HepG2 (cell line): ENCODE measurements around the gene PCDHB8. TPM values are rescaled to one million over a fixed set of nuclear protein-coding genes. Genes with fewer than 3 reads are reported as not detected.
"Not testable (repeated sequence)": the region's sequence is repeated elsewhere in the genome, so short reads cannot be mapped to it uniquely, and the experiment has no call there.

Source experiments
- ATAC-seq: fragments of 200-7000 bp; cut with Tn5 transposase; 3 replicates; pipeline ENCODE4 v1.9.1; 2020; ENCODE audit warnings: mild to moderate bottlenecking, moderate library complexity
- BruUV-seq: library from RNA; stranded (reverse); fragments of 400-500 nt; replicated peaks from 2 replicates; lab custom pipeline; 2021; lab: Mats Ljungman, UMichigan
- CTCF ChIA-PET: fragments of 300-600 bp; formaldehyde crosslinking; extraction: SDS; loops from one replicate; lab custom pipeline; 2021; ENCODE audit warnings: low total read pairs, inconsistent platforms, low intra/inter-chr PET ratio; lab: Yijun Ruan, JAX
- POLR2A ChIA-PET: fragments of 350-600 bp; sonication (Branson Sonifier 250); formaldehyde crosslinking; loops from one replicate; lab custom pipeline; 2020; ENCODE audit warnings: antibody characterized with exemption, inconsistent platforms; lab: Yijun Ruan, JAX
- DNase-seq: peaks from one replicate; pipeline ENCODE4 v3.0.0-alpha.2; 2015; ENCODE audit warnings: low spot score
- FAIRE-seq: peaks from 3 replicates; lab custom pipeline; 2011; peaks lifted over from hg19 to GRCh38; lab: Jason Lieb, UNC
- H2AFZ ChIP-seq: one replicate; pipeline ENCODE4 v1.6.1; 2011; ENCODE audit warnings: low read length, inconsistent platforms
- H3K27ac ChIP-seq: fragments of 300-600 bp; 3 replicates; pipeline ENCODE4 v1.8.0; 2011; ENCODE audit warnings: mixed run types, mild to moderate bottlenecking, mixed read lengths, low read length, inconsistent platforms; ENCODE audit not compliant: insufficient read depth; ENCODE audit errors: extremely low read length
- H3K27me3 ChIP-seq, 2 experiments: fragments of 200-600 bp in 1 of 2; 2 replicates in 1 of 2; 3 replicates in 1 of 2; pipeline versions ENCODE4 v1.6.0 to v1.8.0; 2011; ENCODE audit warnings: low read length in 2 of 2, mild to moderate bottlenecking in 2 of 2, moderate library complexity in 2 of 2, inconsistent platforms in 1 of 2; ENCODE audit not compliant: insufficient read depth in 2 of 2, control insufficient read depth in 1 of 2
- H3K36me3 ChIP-seq, 2 experiments: fragments of 200-600 bp in 1 of 2; replicated peaks in 1 of 2; 2 replicates in 1 of 2; 3 replicates in 1 of 2; pipeline versions ENCODE4 v1.5.1 to v1.8.0; 2011; ENCODE audit warnings: low read length in 2 of 2, inconsistent platforms in 1 of 2; ENCODE audit not compliant: insufficient read depth in 2 of 2, control insufficient read depth in 1 of 2
- H3K4me1 ChIP-seq: 2 replicates; pipeline ENCODE4 v1.5.1; 2012; ENCODE audit warnings: low read length, inconsistent platforms; ENCODE audit not compliant: insufficient read depth
- H3K4me2 ChIP-seq: 2 replicates; pipeline ENCODE4 v1.6.0; 2011; ENCODE audit warnings: low read depth, low read length, inconsistent platforms
- H3K4me3 ChIP-seq, 3 experiments: fragments of 200-600 bp in 1 of 3; sonication (generic), shearing (Covaris generic) in 1 of 3; replicated peaks in 1 of 3; 2 replicates each; pipeline ENCODE4 v1.5.1; 2011 to 2016; ENCODE audit warnings: low read length in 3 of 3, inconsistent platforms in 2 of 3, low read depth in 2 of 3, mild to moderate bottlenecking in 2 of 3, control low read depth in 1 of 3, mixed read lengths in 1 of 3; ENCODE audit not compliant: insufficient read depth in 1 of 3
- H3K79me2 ChIP-seq: one replicate; pipeline ENCODE4 v1.6.1; 2011; ENCODE audit warnings: low read length, inconsistent platforms; ENCODE audit not compliant: insufficient read depth
- H3K9ac ChIP-seq: 2 replicates; pipeline ENCODE4 v1.6.0; 2011; ENCODE audit warnings: mild to moderate bottlenecking, low read depth, low read length, inconsistent platforms; ENCODE audit not compliant: insufficient read depth
- H3K9me3 ChIP-seq: 2 replicates; pipeline ENCODE4 v1.5.1; 2012; ENCODE audit warnings: mild to moderate bottlenecking, low read length
- H4K20me1 ChIP-seq: 2 replicates; pipeline ENCODE4 v1.6.0; 2011; ENCODE audit warnings: inconsistent platforms, mild to moderate bottlenecking, low read length, moderate library complexity; ENCODE audit not compliant: insufficient read depth
- CTCF ChIP-seq: sonication (generic); formaldehyde crosslinking; IDR thresholded peaks from 2 replicates; pipeline ENCODE4 v1.5.0; 2020; ENCODE audit warnings: mild to moderate bottlenecking, missing genetic modification reagents, moderate library complexity
- HMGXB4 ChIP-seq, 2 experiments: sonication (generic) in 1 of 2; formaldehyde crosslinking in 1 of 2; IDR thresholded peaks; 2 replicates each; pipeline versions ENCODE4 v1.4.0 to v1.6.1; 2018 to 2020; ENCODE audit warnings: missing genetic modification reagents in 2 of 2, borderline replicate concordance in 1 of 2, low read depth in 1 of 2, mild to moderate bottlenecking in 1 of 2, missing biosample characterization in 1 of 2
- RAD21 ChIP-seq: fragments of 450-650 bp; formaldehyde crosslinking; IDR thresholded peaks from 2 replicates; pipeline ENCODE4 v1.5.0; 2020; ENCODE audit warnings: mild to moderate bottlenecking
- SMC3 ChIP-seq: IDR thresholded peaks from 2 replicates; pipeline ENCODE4 v1.6.1; 2011; ENCODE audit warnings: low read length, improper control_type of control experiment
- STAG1 ChIP-seq: sonication (generic); formaldehyde crosslinking; IDR thresholded peaks from 2 replicates; pipeline ENCODE4 v1.4.0; 2020; ENCODE audit warnings: missing genetic modification reagents
- ZNF263 ChIP-seq: sonication (generic); formaldehyde crosslinking; IDR thresholded peaks from 2 replicates; pipeline ENCODE4 v1.4.0; 2020; ENCODE audit warnings: missing genetic modification reagents
- ZNF574 ChIP-seq: sonication (generic); formaldehyde crosslinking; IDR thresholded peaks from 2 replicates; pipeline ENCODE4 v1.4.0; 2020; ENCODE audit warnings: missing genetic modification reagents
- WGBS: methylation state at CpG from one replicate; pipeline ENCODE4 v1.1.6; 2017; ENCODE audit warnings: low lambda C conversion rate; 5-methylcytosine and 5-hydroxymethylcytosine counted together
- in situ Hi-C: cut with HindIII; loops from 2 replicates; pipeline ENCODE4 v1.10.0; 2017; ENCODE audit warnings: low pct_unique_long_range_greater_than_20kb; ENCODE audit not compliant: extremely low pct_ligation_motif_present
- intact Hi-C: fragments of 100-400 bp; cut with micrococcal nuclease; formaldehyde crosslinking; loops from one replicate; pipeline ENCODE4 v1.10.0; 2022; ENCODE audit not compliant: unreplicated experiment
- polyA plus RNA-seq, 8 experiments: library from polyadenylated mRNA; depleted of rRNA in 3 of 8; stranded (reverse) in 7 of 8; unstranded in 1 of 8; fragments of >200 nt; fragmentation: Illumina TruSeq in 4 of 8; extraction: Trizol in 4 of 8; gene quantifications; 2 replicates each; pipeline versions ENCODE4 v1.2.1 to v1.2.3, GENCODE V29; 2011 to 2016; ENCODE audit warnings: low read depth in 4 of 8, missing spikeins in 1 of 8, mixed read lengths in 1 of 8; ENCODE audit not compliant: insufficient read depth in 1 of 8
- total RNA-seq, 5 experiments: library from RNA; depleted of rRNA; stranded (reverse); fragments of >200 nt; fragmentation: Illumina TruSeq; extraction: Trizol; gene quantifications; 2 replicates each; pipeline ENCODE4 v1.2.3, GENCODE V29; 2016; ENCODE audit warnings: low read depth in 1 of 5

Gene PCDHB8
- total and polyA plus RNA-seq, 2 of the 13 experiments (the other 11 are each of a cell fraction or from before 2014, with no cell fraction given): 0.26 to 0.82 TPM

- H3K36me3 ChIP-seq, H2AFZ ChIP-seq, H3K4me1 ChIP-seq, H3K27me3 ChIP-seq, H3K9ac ChIP-seq, H3K79me2 ChIP-seq, H4K20me1 ChIP-seq, CTCF ChIA-PET, H3K27ac ChIP-seq, POLR2A ChIA-PET, intact Hi-C loops, H3K9me3 ChIP-seq, in situ Hi-C loops, H3K4me3 ChIP-seq: not testable (repeated sequence)
- ATAC-seq (peak; percentile 96), FAIRE-seq (peak; percentile 76), DNase-seq (peak; percentile 68)
- H3K4me2 ChIP-seq: 0 out of 2 replicates have a peak within 1 kb of the TSS, but pooled peaks have one; percentile 23
- TF ChIP-seq ZNF263 (CRISPR knock-in tag) (peak; percentile 69), RAD21 (peak; percentile 59), STAG1 (CRISPR knock-in tag) (peak; percentile 70), CTCF (CRISPR knock-in tag) (peak; percentile 71), ZNF574 (CRISPR knock-in tag) (peak; percentile 51), HMGXB4 (CRISPR knock-in tag; IDR thresholded peaks at IDR 0.05; ENCODE audit: borderline replicate concordance in 1 of 2, low read depth in 1 of 2) (peak; percentile 28 to 67; a peak in 1 of 4 replicates), SMC3 (peak; percentile 52)
- BruUV-seq: TSS peak; percentile 59
- 0% methylated on average over 12 of the region's 18 CpGs for WGBS
Measured at GRCh38 chr5:141213656-141214339, 36.2 kb downstream of the PCDHB8 start, which contains the start of gene PCDHB13. PCDHB13 (plus strand) TSS chr5:141213919; CDS start chr5:141214124, 205 bp downstream.

GRCh38 chr5:141214583-141214982, 37.0 kb downstream of the PCDHB8 start:
- in situ Hi-C loops, CTCF ChIA-PET: not testable (repeated sequence)

More at GRCh38 chr5:141214583-141214982, 37.0 kb downstream of the PCDHB8 start:
- H3K9ac ChIP-seq, intact Hi-C loops, H3K4me2 ChIP-seq, H3K27ac ChIP-seq, POLR2A ChIA-PET, H3K4me3 ChIP-seq, H3K79me2 ChIP-seq, BruUV-seq, DNase-seq, H3K9me3 ChIP-seq, H4K20me1 ChIP-seq, FAIRE-seq, H3K4me1 ChIP-seq, H3K36me3 ChIP-seq, H2AFZ ChIP-seq, H3K27me3 ChIP-seq: not testable (repeated sequence)
- 65% methylated on average over 12 of the region's 12 CpGs for WGBS
- peak; percentile 49 for ATAC-seq
